Measurements from ENCODE around the gene NACC2.

The NACC2 gene

DNA sequence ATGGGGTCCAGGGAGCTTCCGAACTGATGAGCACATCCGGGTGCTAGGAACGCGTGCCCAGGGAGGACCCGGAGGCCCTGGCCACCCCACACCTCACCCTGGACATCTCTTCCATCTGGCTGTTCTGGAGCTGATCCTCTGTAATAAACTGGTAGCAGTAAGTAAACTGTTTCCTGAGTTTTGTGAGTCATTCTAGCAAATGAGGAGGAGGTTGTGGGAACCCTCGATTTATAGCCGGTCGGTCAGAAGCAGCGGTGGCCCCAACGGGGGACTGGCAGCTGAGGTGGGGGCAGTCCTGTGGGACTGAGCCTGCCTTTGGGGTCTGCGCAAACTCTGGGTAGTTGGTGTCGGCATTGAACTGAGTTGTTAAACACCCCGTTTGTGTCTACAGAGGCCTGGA is 118.6 kb downstream of the NACC2 start:
- TF ChIP-seq, protein P1, sequence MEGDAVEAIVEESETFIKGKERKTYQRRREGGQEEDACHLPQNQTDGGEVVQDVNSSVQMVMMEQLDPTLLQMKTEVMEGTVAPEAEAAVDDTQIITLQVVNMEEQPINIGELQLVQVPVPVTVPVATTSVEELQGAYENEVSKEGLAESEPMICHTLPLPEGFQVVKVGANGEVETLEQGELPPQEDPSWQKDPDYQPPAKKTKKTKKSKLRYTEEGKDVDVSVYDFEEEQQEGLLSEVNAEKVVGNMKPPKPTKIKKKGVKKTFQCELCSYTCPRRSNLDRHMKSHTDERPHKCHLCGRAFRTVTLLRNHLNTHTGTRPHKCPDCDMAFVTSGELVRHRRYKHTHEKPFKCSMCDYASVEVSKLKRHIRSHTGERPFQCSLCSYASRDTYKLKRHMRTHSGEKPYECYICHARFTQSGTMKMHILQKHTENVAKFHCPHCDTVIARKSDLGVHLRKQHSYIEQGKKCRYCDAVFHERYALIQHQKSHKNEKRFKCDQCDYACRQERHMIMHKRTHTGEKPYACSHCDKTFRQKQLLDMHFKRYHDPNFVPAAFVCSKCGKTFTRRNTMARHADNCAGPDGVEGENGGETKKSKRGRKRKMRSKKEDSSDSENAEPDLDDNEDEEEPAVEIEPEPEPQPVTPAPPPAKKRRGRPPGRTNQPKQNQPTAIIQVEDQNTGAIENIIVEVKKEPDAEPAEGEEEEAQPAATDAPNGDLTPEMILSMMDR (conservative IDR thresholded peaks at IDR 0.05; ENCODE audit: low read length): no peak
- DNase-seq (ENCODE audit: low read depth): no peak
- H3K4me3 ChIP-seq (ENCODE audit: low read length): no peak overlapping the region

DNA sequence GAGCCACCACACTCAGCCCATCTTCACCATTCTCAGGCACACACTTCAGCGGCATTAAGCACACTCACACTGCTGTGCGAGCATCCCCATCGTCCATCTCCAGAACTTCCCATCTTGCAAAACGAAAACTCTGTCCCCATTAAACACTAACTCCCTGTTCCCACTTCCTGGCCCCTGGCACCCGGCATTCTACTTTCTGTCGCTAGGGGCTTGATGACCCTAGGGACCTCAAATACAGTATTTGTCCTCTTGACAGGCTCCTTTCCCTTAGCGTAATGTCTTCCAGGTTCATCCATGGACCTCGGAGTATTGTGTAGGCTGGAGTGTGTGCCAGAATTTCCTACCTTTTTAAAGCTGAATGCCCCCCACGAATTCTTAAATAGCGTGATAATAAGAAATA is 119.3 kb downstream of the NACC2 start:
- no peak for DNase-seq (ENCODE audit: low read depth)
- TF ChIP-seq, protein P1 (conservative IDR thresholded peaks at IDR 0.05; ENCODE audit: low read length): no peak
- no peak overlapping the region for H3K4me3 ChIP-seq (ENCODE audit: low read length)

DNA sequence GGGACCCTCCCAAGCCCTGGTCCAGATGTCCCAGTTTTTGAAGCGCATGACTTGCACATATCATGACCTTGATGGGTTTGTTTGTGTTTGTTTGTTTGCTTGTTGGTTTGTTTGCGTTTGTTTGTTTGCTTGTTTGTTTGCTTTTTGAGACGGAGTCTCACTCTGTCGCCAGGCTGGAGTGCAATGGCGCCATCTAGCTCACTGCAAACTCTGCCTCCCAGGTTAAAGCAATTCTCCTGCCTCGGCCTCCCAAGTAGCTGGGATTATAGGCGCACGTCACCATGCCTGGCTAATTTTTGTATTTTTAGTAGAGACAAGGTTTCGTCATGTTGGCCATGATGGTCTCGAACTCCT is 120.9 kb downstream of the NACC2 start:
- no peak for DNase-seq (ENCODE audit: low read depth)
- TF ChIP-seq, protein P1 (conservative IDR thresholded peaks at IDR 0.05; ENCODE audit: low read length): no peak
- no peak overlapping the region for H3K4me3 ChIP-seq (ENCODE audit: low read length)

DNA sequence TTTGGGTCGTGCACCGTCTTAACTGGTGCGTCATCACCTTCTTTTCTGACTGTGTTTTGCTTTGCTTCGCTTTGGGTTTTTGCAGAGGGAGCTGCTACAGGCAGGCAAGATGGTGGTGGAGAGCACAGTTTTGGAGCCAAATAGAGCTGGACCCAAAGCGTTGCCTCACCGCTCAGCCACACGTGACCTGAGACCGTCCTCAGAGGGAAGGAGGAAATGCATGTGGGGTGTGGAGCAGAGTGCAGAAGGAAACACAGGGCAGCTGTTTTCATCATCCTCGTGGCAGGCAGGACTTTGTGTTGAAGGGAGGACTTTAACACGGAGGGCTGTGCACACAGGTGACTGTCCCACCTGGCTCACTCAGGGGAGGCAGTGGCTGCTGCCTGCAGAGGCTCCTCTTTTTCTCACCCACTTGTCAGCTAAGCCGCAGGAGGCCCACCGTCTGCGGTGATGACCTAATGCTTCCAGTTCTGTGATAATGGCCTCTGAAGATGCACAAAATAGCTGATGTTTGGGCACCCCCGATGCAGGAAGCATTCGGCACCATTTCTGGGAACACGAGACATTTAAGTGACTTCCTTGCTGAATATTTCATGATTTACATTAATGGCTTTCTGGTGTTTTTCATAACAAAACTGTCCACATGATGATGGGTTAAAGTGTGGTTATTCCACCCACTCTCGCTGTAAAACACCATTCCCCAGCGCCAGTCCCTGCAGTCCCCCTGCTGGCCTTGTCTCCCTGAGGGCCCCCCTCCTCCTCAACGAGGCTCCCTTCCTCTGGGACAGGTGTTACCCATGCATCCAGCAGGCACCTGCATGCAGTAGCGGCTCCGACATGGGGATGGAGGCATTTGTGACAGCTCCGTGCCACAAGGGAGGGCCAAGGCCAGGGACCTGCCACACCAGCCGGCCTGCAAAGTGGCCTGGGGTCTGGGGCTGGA is 121.5 kb downstream of the NACC2 start:
- TF ChIP-seq, protein P1 (conservative IDR thresholded peaks at IDR 0.05; ENCODE audit: low read length): no peak
- DNase-seq (ENCODE audit: low read depth): no peak
- H3K4me3 ChIP-seq (ENCODE audit: low read length): no peak overlapping the region

DNA sequence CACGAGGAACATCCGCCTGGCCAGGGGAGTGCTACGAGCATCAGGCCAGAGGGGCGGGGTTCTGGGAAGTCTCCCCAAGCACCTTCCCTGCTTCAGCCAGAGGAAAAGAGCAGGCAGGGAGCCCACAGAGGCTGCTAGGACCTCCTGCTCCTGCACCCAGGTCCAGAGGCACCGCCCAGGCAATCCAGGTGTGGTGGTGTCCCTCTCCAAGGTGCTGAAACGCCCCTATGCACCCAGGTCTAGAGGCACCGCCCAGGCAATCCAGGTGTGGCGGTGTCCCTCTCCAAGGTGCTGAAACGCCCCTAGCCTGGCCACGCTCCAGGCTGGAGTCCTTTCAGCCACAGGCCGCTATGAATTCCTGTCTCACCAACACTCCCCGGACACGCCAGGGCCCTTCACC is 123.2 kb downstream of the NACC2 start:
- no peak overlapping the region for H3K4me3 ChIP-seq (ENCODE audit: low read length)
- TF ChIP-seq, protein P1 (conservative IDR thresholded peaks at IDR 0.05; ENCODE audit: low read length): no peak
- no peak for DNase-seq (ENCODE audit: low read depth)

DNA sequence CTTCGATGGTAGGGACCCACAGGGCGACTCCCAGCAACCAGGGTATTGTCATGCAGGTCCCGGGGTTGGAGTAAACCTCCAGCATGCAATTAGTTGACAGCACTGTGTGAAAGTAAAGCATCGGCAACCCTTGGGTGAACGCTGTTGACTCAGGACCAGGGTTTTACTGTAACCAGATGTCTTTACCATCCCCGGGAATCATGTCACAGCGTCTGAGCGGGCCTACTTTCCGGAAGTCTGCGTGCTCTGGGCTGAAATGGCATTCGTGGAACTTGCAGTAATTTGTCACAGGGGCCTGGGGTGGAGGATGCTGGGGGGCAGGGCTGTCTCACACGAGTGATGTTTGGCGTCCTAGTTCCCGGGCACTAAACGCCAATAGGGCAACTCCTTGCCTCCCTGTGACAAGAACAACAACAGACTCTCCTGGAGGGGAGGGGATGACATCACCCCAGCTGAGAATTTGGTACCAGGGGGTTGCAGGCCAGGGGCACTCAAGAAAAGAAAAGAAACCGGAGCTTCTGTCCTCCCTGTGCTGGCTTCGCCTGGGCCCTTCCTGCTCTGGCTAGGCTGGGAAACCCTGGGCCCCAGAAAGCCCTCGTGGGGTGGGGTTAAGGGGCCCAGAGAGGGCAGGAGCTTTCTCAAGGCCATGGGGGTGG is 123.8 kb downstream of the NACC2 start:
- TF ChIP-seq, protein P1 (conservative IDR thresholded peaks at IDR 0.05; ENCODE audit: low read length): no peak
- DNase-seq (ENCODE audit: low read depth): peak; percentile 86
- no peak overlapping the region for H3K4me3 ChIP-seq (ENCODE audit: low read length)

All from AG10803 (cell line).